Measurements from ENCODE around the gene UXS1.
"Not testable (repeated sequence)": the region's sequence is repeated elsewhere in the genome, so short reads cannot be mapped to it uniquely, and the experiment has no call there.

Gene UXS1

GRCh38 chr2:106193977-106194778, at the start of gene UXS1:
Gene UXS1 (minus strand): TSS chr2:106194301. CDS start chr2:106194241, 60 bp downstream.
- peak; percentile 83 for TF ChIP-seq POLR2A (IDR thresholded peaks at IDR 0.05; ENCODE audit: low read depth, low read length)
- DNase-seq (ENCODE audit: insufficient read length, low spot score), result peak; percentile 93
- no peak for FAIRE-seq

GRCh38 chr2:106239491-106239890, 45.4 kb upstream of the UXS1 start:
- not testable (repeated sequence) for FAIRE-seq; DNase-seq (ENCODE audit: insufficient read length, low spot score)

GRCh38 chr2:106235392-106235791, 41.3 kb upstream of the UXS1 start:
- FAIRE-seq; DNase-seq (ENCODE audit: insufficient read length, low spot score): not testable (repeated sequence)

- no peak for TF ChIP-seq POLR2A (IDR thresholded peaks at IDR 0.05; ENCODE audit: low read depth, low read length)
- no peak for DNase-seq (ENCODE audit: insufficient read length, low spot score)
- FAIRE-seq, result no peak
Measured at GRCh38 chr2:106233350-106233706, 39.2 kb upstream of the UXS1 start.

GRCh38 chr2:106232638-106233349, 38.7 kb upstream of the UXS1 start:
- DNase-seq (ENCODE audit: insufficient read length, low spot score) (no peak), FAIRE-seq (no peak)

GRCh38 chr2:106223347-106223746, 29.2 kb upstream of the UXS1 start:
- DNase-seq (ENCODE audit: insufficient read length, low spot score) (no peak), FAIRE-seq (no peak)
- no peak for TF ChIP-seq POLR2A (IDR thresholded peaks at IDR 0.05; ENCODE audit: low read depth, low read length)

More at GRCh38 chr2:106232638-106233349, 38.7 kb upstream of the UXS1 start:
- no peak for TF ChIP-seq POLR2A (IDR thresholded peaks at IDR 0.05; ENCODE audit: low read depth, low read length)

GRCh38 chr2:106222057-106222456, 28.0 kb upstream of the UXS1 start:
- FAIRE-seq; DNase-seq (ENCODE audit: insufficient read length, low spot score): not testable (repeated sequence)

- FAIRE-seq (no peak), DNase-seq (ENCODE audit: insufficient read length, low spot score) (no peak)
- no peak for TF ChIP-seq POLR2A (IDR thresholded peaks at IDR 0.05; ENCODE audit: low read depth, low read length)
Measured at GRCh38 chr2:106219813-106220212, 25.7 kb upstream of the UXS1 start.

- DNase-seq (ENCODE audit: insufficient read length, low spot score); FAIRE-seq: not testable (repeated sequence)
Measured at GRCh38 chr2:106219157-106219556, 25.1 kb upstream of the UXS1 start.

- FAIRE-seq (no peak), DNase-seq (ENCODE audit: insufficient read length, low spot score) (no peak)
- TF ChIP-seq POLR2A (IDR thresholded peaks at IDR 0.05; ENCODE audit: low read depth, low read length), result no peak
Measured at GRCh38 chr2:106208874-106209273, 14.8 kb upstream of the UXS1 start.

- DNase-seq (ENCODE audit: insufficient read length, low spot score) (no peak), FAIRE-seq (no peak)
- no peak for TF ChIP-seq POLR2A (IDR thresholded peaks at IDR 0.05; ENCODE audit: low read depth, low read length)
Measured at GRCh38 chr2:106208399-106208798, 14.3 kb upstream of the UXS1 start.

GRCh38 chr2:106207246-106207645, 13.1 kb upstream of the UXS1 start:
- DNase-seq (ENCODE audit: insufficient read length, low spot score), result no peak
- TF ChIP-seq POLR2A (IDR thresholded peaks at IDR 0.05; ENCODE audit: low read depth, low read length), result no peak
- no peak for FAIRE-seq

GRCh38 chr2:106205488-106205887, 11.4 kb upstream of the UXS1 start:
- TF ChIP-seq POLR2A (IDR thresholded peaks at IDR 0.05; ENCODE audit: low read depth, low read length), result no peak
- FAIRE-seq, result no peak
- no peak for DNase-seq (ENCODE audit: insufficient read length, low spot score)

GRCh38 chr2:106204551-106204950, 10.4 kb upstream of the UXS1 start:
- DNase-seq (ENCODE audit: insufficient read length, low spot score); FAIRE-seq: not testable (repeated sequence)

- no peak for FAIRE-seq
- no peak for TF ChIP-seq POLR2A (IDR thresholded peaks at IDR 0.05; ENCODE audit: low read depth, low read length)
- no peak for DNase-seq (ENCODE audit: insufficient read length, low spot score)
Measured at GRCh38 chr2:106201661-106202060, 7.6 kb upstream of the UXS1 start.

All from H54 (cell line).